ENCODE data around the gene SH3RF2.

DNA sequence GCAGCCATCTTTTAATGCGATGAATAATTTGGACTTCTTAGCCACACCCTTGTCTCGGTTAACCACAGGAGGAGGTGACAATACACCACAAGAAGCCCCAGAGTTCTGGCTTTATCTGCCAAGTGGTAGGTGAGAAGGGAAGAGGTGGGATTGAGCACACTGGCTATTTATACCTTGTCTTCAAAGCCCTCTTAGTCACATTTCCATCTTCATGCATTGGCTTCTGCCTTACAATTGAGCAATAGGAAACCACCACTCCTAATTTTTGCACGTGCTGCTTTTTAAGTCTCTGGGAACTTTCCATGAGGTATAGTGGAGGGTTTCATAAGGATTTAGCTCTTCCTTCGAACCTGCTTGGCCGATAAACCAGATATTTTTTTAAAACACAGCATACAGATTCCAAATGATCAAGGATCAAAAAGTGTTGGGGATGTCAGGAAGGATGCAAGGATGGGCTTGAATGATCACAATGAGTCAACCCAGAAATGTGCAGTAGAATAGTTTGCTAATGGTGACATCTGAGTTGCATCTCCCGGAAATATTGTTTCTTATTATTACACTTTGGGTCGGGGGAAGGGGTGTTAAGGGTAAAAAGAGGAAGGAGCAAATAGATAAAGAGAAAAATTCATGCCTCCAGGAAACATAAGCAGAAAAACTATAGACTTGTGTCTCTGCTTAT is 143.5 kb downstream of the SH3RF2 start:
- TF ChIP-seq, protein P1, sequence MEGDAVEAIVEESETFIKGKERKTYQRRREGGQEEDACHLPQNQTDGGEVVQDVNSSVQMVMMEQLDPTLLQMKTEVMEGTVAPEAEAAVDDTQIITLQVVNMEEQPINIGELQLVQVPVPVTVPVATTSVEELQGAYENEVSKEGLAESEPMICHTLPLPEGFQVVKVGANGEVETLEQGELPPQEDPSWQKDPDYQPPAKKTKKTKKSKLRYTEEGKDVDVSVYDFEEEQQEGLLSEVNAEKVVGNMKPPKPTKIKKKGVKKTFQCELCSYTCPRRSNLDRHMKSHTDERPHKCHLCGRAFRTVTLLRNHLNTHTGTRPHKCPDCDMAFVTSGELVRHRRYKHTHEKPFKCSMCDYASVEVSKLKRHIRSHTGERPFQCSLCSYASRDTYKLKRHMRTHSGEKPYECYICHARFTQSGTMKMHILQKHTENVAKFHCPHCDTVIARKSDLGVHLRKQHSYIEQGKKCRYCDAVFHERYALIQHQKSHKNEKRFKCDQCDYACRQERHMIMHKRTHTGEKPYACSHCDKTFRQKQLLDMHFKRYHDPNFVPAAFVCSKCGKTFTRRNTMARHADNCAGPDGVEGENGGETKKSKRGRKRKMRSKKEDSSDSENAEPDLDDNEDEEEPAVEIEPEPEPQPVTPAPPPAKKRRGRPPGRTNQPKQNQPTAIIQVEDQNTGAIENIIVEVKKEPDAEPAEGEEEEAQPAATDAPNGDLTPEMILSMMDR (IDR thresholded peaks at IDR 0.05; ENCODE audit: extremely low read depth in 1 of 2, insufficient read depth in 1 of 2, low read depth in 1 of 2, low read length in 2 of 2), result no peak
- TF ChIP-seq POLR2A (IDR thresholded peaks at IDR 0.05; ENCODE audit: low read depth, low read length), result no peak
- no peak for TF ChIP-seq MYC (IDR thresholded peaks at IDR 0.05; ENCODE audit: low read depth, low read length)
- no peak for TF ChIP-seq EZH2 (IDR thresholded peaks at IDR 0.05; ENCODE audit: borderline replicate concordance, low read depth, low read length, severe bottlenecking)
- no peak for TF ChIP-seq POLR2AphosphoS5 (IDR thresholded peaks at IDR 0.05; ENCODE audit: insufficient read depth, low read depth, low read length)
- TF ChIP-seq FOS (IDR thresholded peaks at IDR 0.05; ENCODE audit: borderline replicate concordance, insufficient read depth, low read length), result no peak
- TF ChIP-seq JUN (IDR thresholded peaks at IDR 0.05; ENCODE audit: borderline replicate concordance, insufficient read depth, insufficient read length, low read depth), result no peak
- TF ChIP-seq GATA2 (IDR thresholded peaks at IDR 0.05; ENCODE audit: insufficient read depth, insufficient read length, low read depth, low read length), result no peak
- TF ChIP-seq, protein P2, sequence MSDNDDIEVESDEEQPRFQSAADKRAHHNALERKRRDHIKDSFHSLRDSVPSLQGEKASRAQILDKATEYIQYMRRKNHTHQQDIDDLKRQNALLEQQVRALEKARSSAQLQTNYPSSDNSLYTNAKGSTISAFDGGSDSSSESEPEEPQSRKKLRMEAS (IDR thresholded peaks at IDR 0.05; ENCODE audit: insufficient read depth, insufficient read length), result no peak
